GM18498 (cell line): ENCODE measurements around the gene NACAD.

ENCODE experiments used
- ATAC-seq: cut with Tn5 transposase; IDR thresholded peaks from one replicate; pipeline ENCODE4 v1.9.1; 2021; ENCODE audit warnings: mild to moderate bottlenecking, moderate library complexity; ENCODE audit not compliant: unreplicated experiment

NACAD gene

DNA sequence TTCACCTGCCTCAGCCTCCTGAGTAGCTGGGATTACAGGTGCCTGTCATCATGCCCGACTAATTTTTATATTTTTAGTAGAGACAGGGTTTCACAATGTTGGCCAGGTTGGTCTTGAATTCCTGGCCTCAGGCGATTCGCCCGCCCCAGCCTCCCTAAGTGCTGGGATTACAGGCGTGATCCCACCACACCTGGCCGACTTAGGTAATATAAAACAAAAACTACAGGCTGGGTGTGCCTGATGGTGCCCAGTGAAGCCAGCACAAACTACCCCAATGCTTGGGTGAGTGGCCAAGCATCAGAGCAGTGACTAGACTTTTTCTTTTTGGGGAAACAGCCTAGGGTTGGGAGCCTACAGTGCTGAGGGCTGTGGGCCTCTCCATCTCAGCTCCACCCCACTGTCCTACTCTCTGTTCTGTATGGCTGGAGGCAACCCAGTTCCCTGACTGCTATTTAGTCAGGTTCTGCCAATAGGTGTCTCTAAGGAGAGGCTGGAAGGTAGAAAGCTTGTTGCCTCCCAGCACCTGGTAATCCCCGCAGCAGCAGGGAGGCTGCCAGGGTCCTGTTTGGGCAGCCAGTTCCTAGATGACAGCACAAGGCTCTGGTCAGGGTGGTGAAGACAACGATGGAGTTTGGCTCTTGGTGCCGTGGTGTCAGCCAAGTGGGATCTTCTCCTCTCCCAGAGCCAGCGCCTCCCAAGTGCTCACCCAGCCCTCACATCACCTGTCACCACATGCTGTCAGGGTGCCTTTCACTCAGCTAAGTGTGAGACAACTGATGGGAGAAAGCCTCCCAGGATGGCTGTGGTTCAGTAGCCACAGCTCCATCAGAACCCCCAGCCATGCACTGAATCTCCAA is 10.4 kb upstream of the NACAD start:
- ATAC-seq, result no peak

DNA sequence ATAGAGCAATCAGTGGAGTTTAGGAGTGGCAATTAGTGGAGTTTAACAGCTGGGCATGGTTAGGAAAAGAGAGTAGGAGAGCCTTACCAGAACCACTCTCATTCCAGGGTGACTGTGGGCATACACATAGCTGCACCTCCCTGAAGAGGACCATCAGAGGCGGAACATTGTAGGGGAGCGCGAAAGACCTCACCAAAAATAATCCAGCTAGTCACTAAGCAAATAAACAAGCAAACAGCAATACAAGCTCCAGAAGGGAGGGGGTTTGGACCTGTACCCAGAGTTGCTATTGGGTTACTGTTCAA is 4.1 kb upstream of the NACAD start:
- ATAC-seq, result no peak

GRCh38 chr7:45092100-45092930 is 3.5 kb upstream of the NACAD start:
- ATAC-seq, result no peak

DNA sequence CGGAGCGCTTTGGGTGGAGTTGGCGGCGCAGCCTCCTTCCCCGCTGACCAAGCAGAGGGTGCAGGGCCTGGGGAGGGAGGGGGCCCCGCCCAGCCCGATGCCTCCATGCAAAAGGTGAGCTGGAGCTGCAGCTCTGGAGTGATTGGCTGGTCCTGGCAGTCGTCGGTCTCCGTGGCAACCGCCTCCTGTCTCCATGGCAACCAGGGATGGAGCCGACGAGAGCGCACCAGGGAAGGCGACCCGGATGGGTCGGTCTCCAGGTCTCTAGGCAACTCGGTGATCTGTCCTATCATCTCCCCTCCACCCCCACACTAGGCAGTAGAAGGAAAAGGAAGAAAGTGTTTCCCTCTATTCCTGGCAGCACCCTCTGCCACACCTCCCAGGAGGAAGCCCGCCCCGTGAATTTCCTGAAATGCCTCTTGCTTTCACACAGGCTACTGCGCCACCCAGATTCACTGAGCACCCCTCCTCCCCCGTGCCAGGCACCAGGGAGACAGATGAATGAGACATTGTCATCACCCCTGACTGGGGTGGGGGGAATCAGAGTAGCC is 647 bp upstream of the NACAD start:
- no peak for ATAC-seq

GRCh38 chr7:45088146-45088701 is 545 bp downstream of the NACAD start:
- ATAC-seq, result no peak

- no peak for ATAC-seq
Observed at GRCh38 chr7:45087301-45088145, 1.2 kb downstream of the NACAD start.

DNA sequence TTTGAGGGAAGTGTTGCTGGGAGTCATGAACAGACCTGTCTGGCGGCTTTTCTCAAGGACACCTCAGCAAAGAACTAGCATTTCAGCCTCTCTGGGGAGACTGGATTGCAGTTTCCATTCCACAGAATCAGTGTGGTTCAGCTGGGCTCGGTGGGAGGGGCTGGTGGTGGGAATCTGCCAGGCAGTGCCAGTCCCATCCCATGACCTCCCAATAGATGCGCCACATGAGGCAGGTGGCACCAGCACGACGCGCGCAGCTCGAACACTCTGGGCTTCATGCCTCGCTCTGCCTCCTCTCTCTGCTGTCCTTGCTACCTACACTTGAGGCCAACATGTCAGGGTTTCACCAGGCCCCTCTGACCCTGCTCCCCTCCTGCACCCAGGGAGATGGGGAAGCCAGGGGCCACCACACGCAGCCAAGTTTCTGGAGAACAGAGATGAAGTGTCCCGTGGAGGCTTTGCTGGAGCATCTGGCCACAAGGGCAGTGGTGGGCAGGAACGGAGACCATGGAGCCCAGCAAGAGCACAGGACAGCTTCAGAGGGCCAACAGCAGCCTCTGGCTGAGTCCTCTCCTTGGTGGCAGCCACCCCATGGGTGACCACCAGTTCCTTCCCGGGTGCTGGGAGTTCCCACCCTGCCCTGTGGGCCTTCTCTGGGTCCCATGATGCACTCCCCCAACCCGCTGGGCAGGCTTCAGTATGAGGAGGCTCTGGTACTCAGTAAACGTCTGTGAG is 2.3 kb downstream of the NACAD start:
- ATAC-seq, result no peak

GRCh38 chr7:45085619-45086200 is 3.1 kb downstream of the NACAD start:
- ATAC-seq, result no peak

- no peak for ATAC-seq
Observed at GRCh38 chr7:45084901-45085618, 3.7 kb downstream of the NACAD start.

GRCh38 chr7:45084336-45084735 is 4.4 kb downstream of the NACAD start:
- no peak for ATAC-seq

- no peak for ATAC-seq
Observed at GRCh38 chr7:45082831-45083331, 5.9 kb downstream of the NACAD start.

DNA sequence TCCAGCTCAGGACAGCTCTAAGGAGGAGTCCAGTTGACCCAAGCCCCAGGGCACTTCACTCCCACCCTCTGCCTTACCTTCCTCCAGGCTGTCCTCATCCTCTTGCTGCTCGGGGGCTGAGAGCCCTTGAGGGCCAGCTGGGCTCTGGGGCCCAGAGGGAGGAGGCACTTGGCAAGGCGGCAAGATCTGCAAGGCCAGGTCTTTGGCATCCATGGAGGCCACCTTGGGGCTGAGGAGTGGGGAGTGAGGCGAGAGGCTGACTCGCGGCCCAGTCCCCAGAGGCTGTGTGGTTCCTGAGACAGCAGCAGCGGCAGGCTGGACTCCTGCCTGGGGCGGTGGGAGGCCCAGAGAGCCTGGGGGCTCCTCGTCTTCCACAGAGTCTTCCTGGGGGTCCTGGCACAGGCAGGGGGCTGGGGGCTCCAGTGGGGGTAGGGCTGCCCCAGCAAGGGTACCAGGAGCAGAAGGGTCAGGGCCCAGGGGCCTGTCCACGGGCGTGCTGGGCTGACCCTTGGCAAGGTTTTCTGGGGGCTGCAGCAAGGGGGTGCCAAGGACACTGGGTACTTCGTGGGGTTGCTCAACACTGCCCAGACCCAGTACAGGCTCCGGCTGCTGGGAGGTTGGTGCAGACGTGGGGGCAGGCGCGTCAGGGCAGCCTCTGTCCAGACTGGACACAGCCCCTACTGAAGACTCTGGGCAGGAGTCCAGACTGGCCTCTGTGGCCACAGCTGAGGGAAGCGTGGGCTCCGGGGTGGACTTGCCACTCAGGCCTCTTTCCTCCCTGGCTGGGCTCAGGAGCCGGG is 6.5 kb downstream of the NACAD start:
- ATAC-seq, result no peak

GRCh38 chr7:45081670-45081974 is 7.1 kb downstream of the NACAD start:
- ATAC-seq, result no peak

GRCh38 chr7:45080958-45081669 is 7.7 kb downstream of the NACAD start:
- no peak for ATAC-seq

DNA sequence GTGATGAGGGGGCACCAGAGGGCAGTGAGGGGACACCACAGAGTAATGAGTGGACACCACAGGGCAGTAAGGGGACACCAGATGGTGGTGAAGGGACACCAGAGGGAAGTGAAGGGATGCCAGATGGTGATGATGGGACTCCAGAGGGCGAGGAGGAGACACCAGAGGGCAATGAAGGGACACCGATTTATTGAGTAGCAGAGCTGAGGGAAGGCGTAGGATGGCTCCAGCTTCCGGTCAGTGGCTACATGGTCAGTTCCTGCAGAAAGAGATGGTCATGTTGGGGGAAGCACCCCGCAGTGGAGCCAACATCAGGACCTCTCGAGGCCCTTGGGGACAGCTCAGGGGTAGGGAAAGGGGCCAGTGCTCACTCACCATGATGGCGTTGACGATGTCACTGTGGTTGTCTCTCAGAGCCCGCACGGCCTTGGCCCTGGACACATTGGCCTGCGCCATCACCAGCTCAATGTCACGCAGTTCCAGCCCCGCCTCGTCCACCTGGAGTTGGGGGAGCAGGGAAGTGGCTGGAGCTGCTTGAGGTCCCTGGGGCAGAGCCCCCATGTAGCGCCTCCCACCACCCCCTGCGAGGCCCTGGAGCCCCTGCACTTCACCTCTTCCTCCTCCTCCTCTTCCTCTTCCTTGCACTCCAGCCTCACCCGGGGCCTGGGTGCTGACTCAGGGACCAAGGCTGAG is 8.4 kb downstream of the NACAD start:
- no peak for ATAC-seq

DNA sequence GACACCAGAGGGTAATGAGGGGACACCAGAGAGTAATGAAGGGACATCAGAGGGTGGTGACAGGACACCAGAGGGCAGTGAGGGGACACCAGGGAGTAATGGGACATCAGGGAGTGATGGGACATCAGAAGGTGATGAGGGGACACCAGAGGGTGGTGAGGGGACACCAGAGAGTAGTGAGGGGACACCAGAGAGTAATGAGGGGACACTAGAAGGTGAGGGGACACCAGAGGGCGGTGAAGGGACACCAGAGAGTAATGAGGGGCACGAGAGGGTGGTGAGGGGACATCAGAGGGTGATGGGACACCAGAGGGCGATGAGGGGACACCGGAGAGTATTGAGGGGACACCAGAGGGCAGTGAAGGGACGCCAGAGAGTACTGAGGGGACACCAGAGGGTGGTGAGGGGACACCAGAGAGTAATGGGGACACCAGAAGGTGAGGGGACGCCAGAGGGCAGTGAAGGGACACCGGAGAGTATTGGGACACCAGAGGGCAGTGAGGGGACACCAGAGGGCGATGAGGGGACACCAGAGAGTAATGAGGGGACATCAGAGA is 10.6 kb downstream of the NACAD start:
- no peak for ATAC-seq

GRCh38 chr7:45077579-45077978 is 11.2 kb downstream of the NACAD start:
- ATAC-seq, result no peak
